BJ (cell line): ENCODE results near the gene FRMD4A. TPM values are rescaled to one million over a fixed set of nuclear protein-coding genes. Genes with fewer than 3 reads are reported as not detected.

ENCODE experiments used
- CTCF ChIA-PET: fragments of 350-600 bp; formaldehyde crosslinking; extraction: SDS; loops from one replicate; lab custom pipeline; 2021; ENCODE audit warnings: antibody characterized with exemption, inconsistent platforms; lab: Yijun Ruan, JAX
- POLR2A ChIA-PET: fragments of 300-600 bp; sonication (Branson Sonifier 250); formaldehyde crosslinking; extraction: SDS; loops from one replicate; lab custom pipeline; 2021; ENCODE audit warnings: antibody characterized with exemption; lab: Charles Lee
- DNase-seq: peaks from one replicate; pipeline ENCODE4 v3.0.0-alpha.2; 2011; ENCODE audit warnings: low read depth
- H3K27me3 ChIP-seq: 2 replicates; pipeline ENCODE4 v1.6.0; 2011; ENCODE audit warnings: low read length; ENCODE audit not compliant: control insufficient read depth, insufficient read depth
- H3K36me3 ChIP-seq: 2 replicates; pipeline ENCODE4 v1.5.1; 2011; ENCODE audit warnings: low read length; ENCODE audit not compliant: control insufficient read depth, insufficient read depth
- H3K4me3 ChIP-seq: 2 replicates; pipeline ENCODE4 v1.5.1; 2011; ENCODE audit warnings: low read depth, mild to moderate bottlenecking, control low read depth, low read length
- polyA plus RNA-seq: library from polyadenylated mRNA; depleted of rRNA; stranded (reverse); fragments of >200 nt; gene quantifications from 2 replicates; pipeline ENCODE4 v1.2.3, GENCODE V29; 2011
- TF ChIP-seq, protein P1 (sequence below): IDR thresholded peaks from 2 replicates; pipeline ENCODE4 v1.5.1; 2011; ENCODE audit warnings: low read depth, mild to moderate bottlenecking, control low read depth, inconsistent platforms, low read length, moderate library complexity; ENCODE audit not compliant: insufficient read depth

The FRMD4A gene
- polyA plus RNA-seq, 1 experiment = 31.6 TPM

DNA sequence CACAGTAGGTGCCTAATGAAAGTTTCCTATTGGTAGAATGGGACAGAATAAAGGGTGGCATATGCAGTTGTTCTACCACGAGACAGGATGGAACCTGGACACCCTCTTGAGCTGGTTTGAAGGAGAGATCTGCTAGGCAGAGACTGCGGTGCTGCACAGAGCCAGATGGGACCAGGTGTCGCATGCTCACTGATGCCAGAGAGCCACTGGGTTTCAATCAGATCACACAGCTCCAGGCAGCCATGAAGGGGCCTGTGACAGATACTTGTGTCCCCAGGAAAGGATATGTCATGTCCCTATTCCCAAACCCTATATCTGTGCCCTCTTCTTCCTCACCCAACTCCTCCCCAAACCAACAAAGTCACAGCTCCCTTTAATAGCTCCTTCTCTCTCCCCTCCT is 508.2 kb downstream of the FRMD4A start:
- TF ChIP-seq, protein P1, sequence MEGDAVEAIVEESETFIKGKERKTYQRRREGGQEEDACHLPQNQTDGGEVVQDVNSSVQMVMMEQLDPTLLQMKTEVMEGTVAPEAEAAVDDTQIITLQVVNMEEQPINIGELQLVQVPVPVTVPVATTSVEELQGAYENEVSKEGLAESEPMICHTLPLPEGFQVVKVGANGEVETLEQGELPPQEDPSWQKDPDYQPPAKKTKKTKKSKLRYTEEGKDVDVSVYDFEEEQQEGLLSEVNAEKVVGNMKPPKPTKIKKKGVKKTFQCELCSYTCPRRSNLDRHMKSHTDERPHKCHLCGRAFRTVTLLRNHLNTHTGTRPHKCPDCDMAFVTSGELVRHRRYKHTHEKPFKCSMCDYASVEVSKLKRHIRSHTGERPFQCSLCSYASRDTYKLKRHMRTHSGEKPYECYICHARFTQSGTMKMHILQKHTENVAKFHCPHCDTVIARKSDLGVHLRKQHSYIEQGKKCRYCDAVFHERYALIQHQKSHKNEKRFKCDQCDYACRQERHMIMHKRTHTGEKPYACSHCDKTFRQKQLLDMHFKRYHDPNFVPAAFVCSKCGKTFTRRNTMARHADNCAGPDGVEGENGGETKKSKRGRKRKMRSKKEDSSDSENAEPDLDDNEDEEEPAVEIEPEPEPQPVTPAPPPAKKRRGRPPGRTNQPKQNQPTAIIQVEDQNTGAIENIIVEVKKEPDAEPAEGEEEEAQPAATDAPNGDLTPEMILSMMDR = no peak
- ChIA-PET POLR2A (no interaction called here), CTCF (interaction anchor here (0.7 kb wide), 1 partner anchor 20 kb away, joined by 4 read pairs; no protein-coding TSS in a partner anchor)
- Histone ChIP-seq H3K4me3 (no peak overlapping the region), H3K27me3 (no peaks in the 10 kb centered on the region), H3K36me3 (no peaks in the 10 kb centered on the region)
- no peak for DNase-seq

DNA sequence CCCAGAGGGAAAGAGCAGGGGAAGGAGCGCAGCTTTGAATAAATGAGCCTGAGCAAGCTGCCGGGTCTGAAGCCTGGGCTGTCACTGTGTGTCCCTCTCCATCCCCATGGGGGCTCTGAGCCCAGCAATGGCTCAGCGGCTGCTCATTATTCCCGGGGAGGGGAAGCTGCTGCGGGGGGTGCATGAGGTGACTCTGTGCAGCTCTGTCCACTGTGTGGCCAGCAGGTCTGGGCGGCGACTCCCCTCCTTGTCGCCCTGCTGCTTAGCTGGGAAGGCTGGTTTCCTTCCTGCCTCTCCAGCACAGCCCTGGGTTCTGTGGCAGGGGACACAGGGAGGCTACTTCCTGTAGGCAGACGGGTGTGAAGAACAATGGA is 509.8 kb downstream of the FRMD4A start:
- Histone ChIP-seq H3K36me3 (no peaks in the 10 kb centered on the region), H3K4me3 (no peak overlapping the region), H3K27me3 (no peaks in the 10 kb centered on the region)
- DNase-seq = no peak
- TF ChIP-seq, protein P1 = no peak
- ChIA-PET CTCF (interaction anchor here (0.5 kb wide), 1 partner anchor 12 kb away, joined by 3 read pairs; no protein-coding TSS in a partner anchor), POLR2A (no interaction called here)

DNA sequence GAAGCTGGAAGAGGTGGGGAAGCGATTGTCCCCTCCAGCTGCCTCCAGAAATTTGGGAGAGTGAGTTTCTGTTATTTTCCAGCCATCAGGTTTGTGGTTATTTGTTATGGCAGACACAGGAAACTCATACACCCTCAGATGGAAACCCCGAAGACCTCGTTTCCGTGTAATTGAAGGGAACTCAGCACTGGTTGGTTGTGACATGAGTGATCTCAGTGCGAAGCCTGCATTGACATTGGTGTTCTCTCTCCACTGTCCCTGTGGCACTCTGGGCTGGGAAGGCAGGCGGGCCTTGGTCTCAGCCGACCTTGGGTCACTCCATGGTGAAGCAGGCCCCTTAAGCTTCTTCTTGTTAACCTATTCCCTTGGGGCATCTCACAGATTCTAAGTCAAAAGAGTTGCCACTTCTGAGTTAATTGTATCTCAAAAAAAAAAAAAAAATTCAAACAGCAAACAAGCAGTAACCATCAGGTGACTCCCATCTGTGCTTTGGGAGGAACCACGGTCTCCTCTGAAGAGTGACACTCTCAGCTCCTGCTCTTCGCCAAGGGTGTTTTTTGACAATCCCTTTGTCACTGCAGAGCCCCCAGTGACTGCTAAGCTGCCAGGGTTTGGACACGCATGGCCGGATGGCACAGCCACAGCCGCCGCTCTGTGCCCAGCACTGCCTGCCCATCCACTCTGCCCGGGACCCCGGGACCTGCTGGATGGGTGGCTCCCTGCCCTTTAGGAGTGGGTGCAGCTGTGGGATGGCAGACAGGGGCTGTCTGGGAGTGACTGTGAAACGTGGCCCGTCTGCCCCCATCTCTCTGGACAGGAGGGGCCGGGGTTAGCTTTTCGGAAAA is 510.4 kb downstream of the FRMD4A start:
- no peaks in the 10 kb centered on the region for H3K36me3 ChIP-seq
- TF ChIP-seq, protein P1 = no peak
- CTCF ChIA-PET = interaction anchor here (0.5 to 1.5 kb wide), 3 partner anchors 12 to 81 kb away, joined by 3 to 6 read pairs (median 3); no protein-coding TSS in a partner anchor
- no peak overlapping the region for H3K4me3 ChIP-seq
- no peak for DNase-seq
- POLR2A ChIA-PET = no interaction called here
- no peaks in the 10 kb centered on the region for H3K27me3 ChIP-seq

GRCh38 chr10:13816195-13816925 is 514.4 kb downstream of the FRMD4A start:
- no peak overlapping the region for H3K4me3 ChIP-seq
- no peaks in the 10 kb centered on the region for H3K36me3 ChIP-seq
- POLR2A ChIA-PET = no interaction called here
- DNase-seq = no peak
- TF ChIP-seq, protein P1 = no peak
- CTCF ChIA-PET = interaction anchor here (1.3 kb wide), 1 partner anchor 11 kb away, joined by 3 read pairs; no protein-coding TSS in a partner anchor
- H3K27me3 ChIP-seq = no peaks in the 10 kb centered on the region

DNA sequence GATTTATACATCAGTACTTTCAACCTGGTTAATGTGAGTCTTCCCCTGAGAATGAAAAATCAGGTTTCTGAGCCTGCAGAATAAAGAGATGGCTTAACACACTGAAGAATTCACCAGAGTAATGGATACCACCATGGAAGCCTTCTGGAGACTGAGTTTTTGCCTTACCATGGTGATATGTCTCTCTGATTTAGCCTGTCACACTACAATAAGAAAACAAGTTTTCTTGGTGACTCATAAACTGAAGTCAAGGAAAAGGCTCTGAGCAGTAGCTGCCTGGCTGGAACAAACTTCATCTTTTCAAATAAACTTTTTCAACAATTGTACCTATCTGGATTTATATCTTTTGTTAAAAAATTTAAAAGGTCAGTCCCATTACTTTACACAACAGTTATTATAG is 515.0 kb downstream of the FRMD4A start:
- ChIA-PET CTCF (no interaction called here), POLR2A (no interaction called here)
- H3K4me3 ChIP-seq = no peak overlapping the region
- H3K27me3 ChIP-seq = no peaks in the 10 kb centered on the region
- no peak for DNase-seq
- no peaks in the 10 kb centered on the region for H3K36me3 ChIP-seq
- TF ChIP-seq, protein P1 = no peak
